GM19372 (cell line): Measurements from ENCODE around the gene CLDN5.

ENCODE experiments used
- ATAC-seq: cut with Tn5 transposase; IDR thresholded peaks from one replicate; pipeline ENCODE4 v1.9.1; 2021; ENCODE audit warnings: mild to moderate bottlenecking, low read depth, moderate library complexity; ENCODE audit not compliant: unreplicated experiment

CLDN5 gene

GRCh38 chr22:19507534-19507861 lies 16.7 kb downstream of the CLDN5 start:
- ATAC-seq = no peak

GRCh38 chr22:19506212-19506611 lies 18.0 kb downstream of the CLDN5 start:
- ATAC-seq = no peak

GRCh38 chr22:19505735-19506126 lies 18.5 kb downstream of the CLDN5 start:
- no peak for ATAC-seq

- no peak for ATAC-seq
Measured at GRCh38 chr22:19504900-19505734, 19.1 kb downstream of the CLDN5 start.

GRCh38 chr22:19503869-19504268 lies 20.3 kb downstream of the CLDN5 start:
- ATAC-seq = no peak

- no peak for ATAC-seq
Measured at GRCh38 chr22:19503367-19503766, 20.8 kb downstream of the CLDN5 start.

- ATAC-seq = no peak
Measured at GRCh38 chr22:19501897-19502447, 22.2 kb downstream of the CLDN5 start.

- no peak for ATAC-seq
Measured at GRCh38 chr22:19499880-19500242, 24.3 kb downstream of the CLDN5 start.

GRCh38 chr22:19499236-19499879 lies 24.9 kb downstream of the CLDN5 start:
- ATAC-seq = no peak

- no peak for ATAC-seq
Measured at GRCh38 chr22:19498866-19499190, 25.4 kb downstream of the CLDN5 start.

- no peak for ATAC-seq
Measured at GRCh38 chr22:19498154-19498865, 25.9 kb downstream of the CLDN5 start.

- ATAC-seq = no peak
Measured at GRCh38 chr22:19497245-19497644, 27.0 kb downstream of the CLDN5 start.

GRCh38 chr22:19496324-19496630 lies 27.9 kb downstream of the CLDN5 start:
- no peak for ATAC-seq

GRCh38 chr22:19495562-19496323 lies 28.5 kb downstream of the CLDN5 start:
- no peak for ATAC-seq

- no peak for ATAC-seq
Measured at GRCh38 chr22:19494676-19495173, 29.5 kb downstream of the CLDN5 start.

- no peak for ATAC-seq
Measured at GRCh38 chr22:19494001-19494560, 30.1 kb downstream of the CLDN5 start.

GRCh38 chr22:19492504-19493174 lies 31.6 kb downstream of the CLDN5 start:
- ATAC-seq = no peak

- ATAC-seq = no peak
Measured at GRCh38 chr22:19490628-19491230, 33.5 kb downstream of the CLDN5 start.
